Head of caudate nucleus (tissue), 42 donors: ENCODE data around the gene EXD3.

ENCODE experiments used
- DNase-seq, 42 donors: peaks; one replicate each; pipeline versions ENCODE4 v3.0.0 to v3.0.0-alpha.2; 2020 to 2021; ENCODE audit warnings: mixed read lengths in 7 of 42
- intact Hi-C: fragments of 100-400 bp; cut with DNase I; formaldehyde crosslinking; loops from one replicate; pipeline ENCODE4 v1.15.0; 2022

EXD3 gene

DNA sequence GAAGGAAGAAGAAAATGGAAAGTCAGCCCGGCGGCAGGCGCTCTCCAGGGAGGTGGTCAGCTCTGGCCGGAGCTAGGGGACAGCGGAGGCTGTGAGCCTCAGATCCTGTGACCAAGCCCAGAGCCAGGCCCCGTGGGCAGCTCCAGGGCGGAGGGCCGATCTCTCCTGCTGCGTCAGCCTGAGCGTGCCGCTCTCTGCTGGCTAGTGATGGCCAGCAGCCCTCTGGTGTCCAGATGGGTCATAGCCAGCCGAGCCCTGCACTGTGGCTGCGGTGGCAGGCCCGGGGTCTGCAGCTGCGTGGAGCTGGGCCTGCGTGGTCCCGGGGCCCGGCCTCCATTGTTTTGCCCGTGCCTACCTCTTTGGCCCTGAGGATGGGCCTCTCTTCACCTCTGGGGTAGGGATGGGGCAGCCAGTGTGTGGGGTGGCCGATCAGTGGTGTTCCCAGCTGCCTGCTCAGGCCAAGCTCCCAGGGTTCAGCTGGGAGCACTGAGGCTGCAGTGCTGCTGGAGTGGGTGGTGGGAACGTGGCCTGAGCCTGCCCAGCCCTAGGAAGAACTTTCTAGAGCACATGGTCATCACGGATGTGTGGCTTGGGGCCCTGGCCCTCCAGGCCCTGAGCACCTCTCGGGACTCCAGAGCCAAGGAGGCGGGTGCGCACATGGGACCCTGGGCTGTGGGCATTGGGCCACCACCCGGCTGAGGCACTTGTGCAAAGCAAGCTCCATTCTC lies 103.8 kb downstream of the EXD3 start:
- DNase-seq: peak in 33 of 42 donors; percentile 33 to 86 (median 72)
- intact Hi-C loops: no loop called here

DNA sequence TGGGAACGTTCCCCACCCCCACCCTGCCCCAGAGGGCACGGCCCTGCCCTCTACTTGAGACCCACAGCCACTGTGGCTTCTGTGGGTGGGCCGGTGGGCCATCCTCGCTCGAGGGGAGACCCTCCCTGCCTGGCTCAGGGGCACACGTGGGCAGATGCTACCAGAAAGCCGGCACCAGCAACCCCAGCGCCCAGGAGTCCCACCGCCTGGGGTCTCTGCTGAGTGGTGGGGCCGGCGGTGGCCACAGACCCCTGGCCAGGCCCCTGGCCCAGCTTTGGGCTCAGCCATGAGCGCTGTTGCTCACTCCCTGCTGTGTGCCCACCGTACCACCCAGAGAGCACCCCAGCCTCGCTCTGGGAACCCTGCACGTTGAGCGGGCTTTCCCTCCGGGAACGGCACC lies 104.4 kb downstream of the EXD3 start:
- peak in 2 of 42 donors; percentile 32 to 39 for DNase-seq
- intact Hi-C loops: no loop called here

DNA sequence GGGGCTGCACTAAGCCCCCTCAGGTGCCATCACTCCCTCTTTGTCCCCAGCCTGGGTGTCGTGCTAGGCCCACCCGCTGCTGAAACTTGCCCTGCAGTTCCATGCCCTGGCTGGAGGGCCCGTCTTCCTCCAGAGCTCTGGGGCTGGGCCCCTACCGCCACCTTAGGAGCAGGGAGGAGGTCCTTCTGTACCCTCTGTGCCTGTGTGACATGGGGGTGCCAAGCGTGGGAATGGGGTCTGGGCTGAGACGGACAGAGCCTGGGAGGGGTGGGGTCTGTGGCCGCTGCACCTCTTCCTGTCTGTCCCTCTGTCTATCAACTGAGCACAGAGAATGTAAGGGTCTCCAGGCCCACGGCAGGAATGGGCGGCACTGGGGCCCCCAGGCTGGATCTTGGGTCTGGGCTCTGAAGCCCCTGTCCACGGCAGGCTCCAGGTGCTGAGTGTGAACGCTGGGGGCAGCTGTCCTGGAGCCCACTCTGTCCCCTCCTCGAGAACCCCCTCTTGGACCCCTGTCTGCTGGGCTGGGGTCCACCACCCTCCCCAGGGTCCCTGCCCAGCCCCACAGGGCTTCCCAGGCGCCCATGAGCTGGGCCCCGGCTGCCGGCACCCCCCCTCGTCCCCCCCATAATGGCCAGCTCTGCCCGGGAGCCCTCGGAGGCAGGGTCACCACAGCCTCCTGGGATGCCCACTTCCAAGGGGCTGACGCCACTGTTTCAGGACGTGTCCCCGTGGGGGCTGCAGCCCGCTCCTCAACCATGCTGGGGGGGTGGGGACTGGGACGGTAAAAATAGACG lies 105.0 kb downstream of the EXD3 start:
- peak in 2 of 42 donors; percentile 24 to 27 for DNase-seq
- intact Hi-C loops: no loop called here

DNA sequence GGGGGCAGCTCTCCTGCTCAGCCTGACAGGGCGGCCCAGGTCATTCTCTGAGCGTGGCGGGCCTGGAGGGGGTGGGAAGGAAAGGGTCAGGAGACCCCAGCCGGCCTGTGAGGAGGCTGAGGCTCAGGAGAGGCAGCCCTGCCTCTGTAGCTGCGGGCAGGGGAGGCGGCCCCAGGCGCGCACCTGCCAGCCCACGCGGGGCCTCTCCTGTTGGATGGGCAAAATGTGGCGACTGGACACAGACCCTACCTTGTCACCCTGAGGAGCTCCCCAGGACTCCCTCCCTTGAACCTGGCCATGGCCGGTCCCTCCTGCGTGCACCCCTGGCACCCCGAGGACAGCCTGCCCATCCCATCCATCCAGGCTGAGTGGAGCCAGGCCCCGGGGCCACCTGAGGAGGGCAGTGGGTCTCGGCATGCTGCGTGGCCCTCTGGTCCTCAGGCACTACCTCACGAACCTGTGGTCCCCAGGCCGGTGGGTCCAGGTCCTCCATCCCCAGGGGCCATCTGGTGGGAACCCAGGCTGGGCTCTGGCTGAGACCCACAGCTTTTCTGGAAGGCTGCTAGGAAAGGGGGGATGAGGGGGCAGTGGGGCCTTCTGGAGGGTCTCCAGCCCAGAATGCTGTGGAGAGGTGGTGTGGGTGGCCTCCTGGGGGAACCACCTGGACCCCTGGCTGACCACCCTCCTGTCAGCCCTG lies 105.8 kb downstream of the EXD3 start:
- intact Hi-C loops: no loop called here
- peak in 3 of 42 donors; percentile 1 to 38 (median 24) for DNase-seq

DNA sequence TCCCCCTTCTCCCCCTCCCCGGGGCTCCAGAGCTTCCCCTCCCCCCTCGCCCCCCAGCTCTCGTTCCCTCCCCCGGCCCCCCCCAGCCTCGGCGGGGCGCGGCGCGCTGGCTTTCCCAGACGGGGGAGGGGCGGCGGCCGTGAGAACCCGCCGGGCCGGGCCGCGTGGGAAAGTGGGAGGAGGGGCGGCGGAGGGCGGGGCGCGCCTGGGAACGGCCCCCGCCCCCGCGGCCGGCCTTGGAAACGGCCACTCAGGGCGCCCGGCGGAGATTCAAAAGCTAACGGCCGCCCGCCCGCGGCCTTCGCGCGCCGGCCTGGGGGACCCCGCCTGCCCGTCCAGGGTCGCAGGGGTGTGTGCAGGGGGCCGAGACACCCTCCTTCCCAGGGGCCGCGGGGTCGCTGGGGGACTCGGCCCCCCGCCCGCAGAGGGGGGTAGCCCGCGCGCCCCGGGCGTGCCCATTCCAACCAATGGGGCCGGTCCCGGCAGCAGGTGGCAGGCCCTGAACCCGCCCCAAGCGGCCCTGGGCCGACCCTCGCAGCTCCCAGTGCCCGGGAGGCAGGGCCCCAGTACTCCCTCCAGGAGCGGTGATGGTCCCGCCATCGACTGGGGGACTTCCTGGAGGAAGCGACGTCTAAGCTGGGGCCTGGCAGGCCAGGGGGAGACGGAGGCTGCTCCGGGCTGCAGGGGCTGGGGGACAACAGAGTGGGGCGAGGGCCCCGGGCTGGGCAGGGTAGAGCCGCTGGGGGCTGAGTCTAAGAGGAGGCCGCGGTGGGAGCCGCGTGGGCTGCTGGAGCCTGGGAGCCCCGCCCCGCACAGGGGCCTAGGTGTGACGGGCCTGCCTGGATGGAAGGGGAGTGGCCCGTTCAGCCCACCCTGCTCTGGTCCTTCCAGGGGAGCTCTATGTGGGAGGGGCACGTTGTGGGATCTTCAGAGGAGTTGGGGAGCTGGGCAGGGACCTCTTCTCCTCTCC lies 106.7 kb downstream of the EXD3 start:
- peak in 7 of 42 donors; percentile 2 to 55 (median 24) for DNase-seq
- intact Hi-C loops: no loop called here

DNA sequence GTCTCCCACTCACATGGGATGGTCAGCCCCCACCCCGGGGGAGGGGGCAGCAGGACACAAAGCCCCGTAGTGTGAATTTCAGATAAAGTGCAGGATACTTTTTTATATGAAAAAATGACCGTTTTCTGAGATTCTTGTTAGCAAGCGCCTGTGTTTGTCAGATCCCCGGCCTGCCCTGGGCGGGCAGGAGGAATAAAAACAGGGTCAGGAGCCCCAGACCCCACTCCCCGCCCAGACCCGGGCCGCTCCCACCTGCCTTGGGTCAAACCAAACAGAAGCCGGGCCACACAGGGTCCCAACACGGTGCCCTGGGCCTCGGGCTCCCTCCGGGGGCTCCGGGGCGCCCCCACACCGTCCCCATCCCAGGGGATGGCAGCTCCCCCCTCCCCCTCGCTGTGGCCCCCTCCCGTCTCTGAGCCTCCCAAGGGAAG lies 107.4 kb downstream of the EXD3 start:
- DNase-seq: peak in 1 of 42 donors; percentile 19
- intact Hi-C loops: no loop called here

DNA sequence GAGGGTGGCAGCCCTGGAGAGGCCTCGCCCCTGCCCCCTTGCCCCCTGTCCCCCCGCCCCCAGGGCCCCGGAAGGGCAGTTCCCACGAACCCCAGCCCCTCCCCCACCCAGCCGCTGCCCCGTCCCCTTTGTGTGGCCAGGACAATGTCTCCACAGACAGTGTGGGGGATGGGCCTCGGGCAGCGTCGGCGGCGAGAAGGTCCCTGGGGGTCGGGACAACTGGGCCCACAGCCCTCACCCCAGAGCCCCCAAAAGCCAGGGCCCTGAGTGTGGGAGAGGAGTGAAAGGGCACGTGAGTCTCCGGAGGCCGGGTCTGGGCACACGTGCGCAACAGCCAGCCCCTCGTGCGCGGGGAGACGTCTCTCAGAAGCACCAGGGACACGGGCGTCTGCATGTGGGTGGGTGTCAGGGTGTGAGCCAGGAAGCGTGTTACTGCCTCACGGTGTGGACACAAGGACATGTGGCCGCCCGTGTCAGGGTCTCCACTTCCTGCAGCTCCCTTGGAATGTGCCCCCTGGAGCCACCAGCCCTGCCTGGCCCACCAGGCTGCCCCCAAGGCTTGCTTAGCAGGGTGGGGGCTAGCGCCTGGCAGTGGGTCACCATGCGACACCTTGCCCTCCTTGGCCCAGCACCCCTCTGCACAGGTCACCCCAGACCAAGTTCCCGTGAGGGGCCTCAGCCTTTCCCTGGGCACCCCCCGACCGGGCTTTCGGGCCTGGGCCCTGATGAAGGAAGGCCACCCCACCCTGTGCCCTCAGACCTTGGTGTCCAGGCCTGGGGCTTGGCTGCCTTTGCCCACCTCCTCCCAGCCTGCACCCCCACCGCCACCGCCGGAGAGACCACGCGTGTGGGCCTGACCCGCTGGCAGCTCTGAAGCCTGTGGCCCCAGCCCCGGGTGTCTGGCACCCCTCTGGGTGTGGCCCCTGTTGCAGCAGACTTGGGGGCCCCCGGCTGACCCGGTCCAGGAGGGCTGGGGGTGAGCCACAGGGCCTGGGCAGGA lies 108.1 kb downstream of the EXD3 start:
- peak in 8 of 42 donors; percentile 2 to 38 (median 20) for DNase-seq
- intact Hi-C loops: no loop called here

DNA sequence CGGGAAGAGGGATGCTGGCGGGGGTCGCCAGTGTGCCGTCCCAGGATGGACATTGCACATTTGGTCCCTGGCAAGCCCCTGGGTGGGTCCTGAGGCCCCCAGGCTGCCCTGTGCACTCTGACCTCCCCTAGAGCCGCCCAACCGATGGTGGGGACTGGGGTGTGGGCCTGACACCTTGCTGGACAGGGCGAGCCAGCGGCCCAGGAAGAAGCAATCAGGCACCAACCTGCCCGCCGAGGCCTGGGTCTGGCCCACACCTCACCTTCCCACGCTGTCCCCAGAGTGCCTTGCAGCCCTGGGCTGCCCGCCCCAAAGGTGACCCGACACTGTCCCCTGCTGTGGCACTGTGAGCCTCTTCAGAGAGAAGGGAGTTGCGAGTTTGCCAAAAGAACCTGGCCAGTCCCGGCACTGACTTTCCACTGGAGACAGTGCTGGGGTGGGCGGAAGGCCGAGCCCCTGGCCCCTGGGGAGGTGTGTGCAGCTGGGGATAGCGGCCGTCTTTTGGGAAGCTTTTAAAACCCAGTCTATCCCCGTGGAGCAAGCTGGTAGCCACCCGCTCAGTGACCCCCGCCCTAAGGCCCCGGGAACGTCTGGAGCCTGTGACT lies 108.9 kb downstream of the EXD3 start:
- intact Hi-C loops: no loop called here
- peak in 5 of 42 donors; percentile 2 to 37 (median 25) for DNase-seq

DNA sequence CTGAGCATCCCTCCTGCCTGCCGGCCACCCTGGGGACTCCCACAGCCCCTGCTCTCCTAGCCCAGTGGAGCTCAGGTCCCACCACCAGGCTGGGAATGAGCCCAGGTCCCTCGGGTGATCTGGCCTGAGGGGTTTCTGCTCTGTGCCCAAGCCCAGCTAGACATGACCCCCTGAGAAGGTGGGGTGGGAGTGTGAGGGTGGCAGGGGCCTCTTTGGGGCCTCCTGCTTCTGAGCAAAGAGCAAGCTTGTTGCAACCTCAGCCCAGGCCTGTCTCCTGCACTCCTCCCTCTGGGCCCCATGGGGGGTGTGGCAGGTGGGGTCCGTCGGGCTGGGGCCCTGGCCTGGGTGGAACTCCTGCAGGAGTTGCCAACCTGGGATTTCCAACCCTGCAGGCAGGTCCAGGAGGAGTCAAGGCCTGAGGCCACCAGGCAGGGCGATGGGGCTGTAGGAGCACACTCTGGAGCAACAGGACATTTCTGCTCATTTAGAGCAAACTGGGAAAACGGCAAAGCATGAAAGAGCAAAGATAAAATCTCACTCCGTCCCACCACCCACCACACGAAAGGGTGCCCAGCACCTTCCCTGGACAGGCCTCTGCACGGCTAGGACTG lies 109.5 kb downstream of the EXD3 start:
- DNase-seq: peak in 6 of 42 donors; percentile 2 to 41 (median 14)
- intact Hi-C loops: no loop called here

DNA sequence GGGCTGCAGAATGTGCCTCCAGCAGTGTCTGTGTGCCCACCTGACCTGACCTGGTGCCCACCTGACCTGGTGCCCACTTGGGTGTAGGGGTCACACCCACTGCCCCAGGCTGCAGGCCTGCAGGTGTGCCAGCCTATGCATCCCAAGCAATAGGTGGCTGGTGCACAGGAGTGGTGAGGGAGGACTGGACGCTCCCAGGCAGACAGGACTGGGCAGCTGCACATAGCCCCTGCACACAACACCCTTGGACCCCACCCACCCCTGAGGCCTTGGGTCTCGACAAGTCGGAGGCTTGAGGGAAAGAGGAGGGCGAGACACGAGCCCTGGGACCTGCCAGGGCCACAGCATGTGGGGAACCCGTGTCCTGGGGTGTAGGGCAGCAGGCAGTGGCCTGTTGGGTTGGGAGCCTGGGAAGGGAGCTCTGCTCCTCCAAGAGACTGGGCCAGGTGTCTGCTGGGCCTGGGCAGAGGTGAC lies 110.1 kb downstream of the EXD3 start:
- peak in 8 of 42 donors; percentile 2 to 37 (median 22) for DNase-seq
- intact Hi-C loops: no loop called here

DNA sequence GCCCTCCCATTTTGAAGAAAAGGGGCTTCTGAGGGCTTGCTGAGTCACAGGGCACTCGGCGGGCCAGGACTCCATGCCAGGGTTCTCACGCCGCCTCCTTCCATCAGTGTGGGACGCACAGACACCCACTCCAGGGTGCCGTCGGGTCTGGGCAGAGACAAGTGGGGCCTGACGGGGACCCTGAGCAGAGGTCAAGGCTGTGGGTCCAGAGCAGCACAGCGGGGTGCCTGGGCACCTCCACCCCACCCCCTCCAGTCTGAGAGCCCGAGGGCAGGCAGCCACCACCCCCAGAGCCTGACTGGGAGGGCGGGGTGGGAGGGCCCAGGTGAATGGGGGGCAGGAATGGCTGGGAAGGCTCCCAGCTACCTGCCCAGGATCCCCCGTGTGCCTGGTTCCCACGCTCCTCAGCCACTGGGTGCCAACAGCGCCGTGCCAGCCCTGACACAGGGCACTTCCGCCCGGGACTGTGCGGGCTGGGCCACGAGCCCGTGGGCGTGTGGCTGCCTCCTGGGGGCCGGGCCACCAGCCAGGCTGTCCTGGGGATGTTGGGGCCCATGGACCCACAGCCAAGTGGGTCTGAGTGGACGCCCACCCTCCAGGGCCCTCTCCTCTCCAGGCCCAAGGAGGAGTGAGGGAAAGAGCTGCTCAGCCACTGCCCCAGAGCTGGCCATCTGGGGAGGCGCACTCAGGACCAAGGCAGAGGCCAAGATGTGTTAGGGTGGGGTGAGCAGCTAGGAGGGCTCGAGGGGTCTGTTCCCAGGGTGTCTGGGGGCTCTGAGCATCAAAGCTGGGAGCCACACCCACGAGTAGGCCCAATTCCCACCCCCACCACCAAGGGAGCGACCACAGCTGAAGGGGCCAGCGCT lies 110.7 kb downstream of the EXD3 start:
- peak in 6 of 42 donors; percentile 2 to 36 (median 14) for DNase-seq
- intact Hi-C loops: no loop called here

DNA sequence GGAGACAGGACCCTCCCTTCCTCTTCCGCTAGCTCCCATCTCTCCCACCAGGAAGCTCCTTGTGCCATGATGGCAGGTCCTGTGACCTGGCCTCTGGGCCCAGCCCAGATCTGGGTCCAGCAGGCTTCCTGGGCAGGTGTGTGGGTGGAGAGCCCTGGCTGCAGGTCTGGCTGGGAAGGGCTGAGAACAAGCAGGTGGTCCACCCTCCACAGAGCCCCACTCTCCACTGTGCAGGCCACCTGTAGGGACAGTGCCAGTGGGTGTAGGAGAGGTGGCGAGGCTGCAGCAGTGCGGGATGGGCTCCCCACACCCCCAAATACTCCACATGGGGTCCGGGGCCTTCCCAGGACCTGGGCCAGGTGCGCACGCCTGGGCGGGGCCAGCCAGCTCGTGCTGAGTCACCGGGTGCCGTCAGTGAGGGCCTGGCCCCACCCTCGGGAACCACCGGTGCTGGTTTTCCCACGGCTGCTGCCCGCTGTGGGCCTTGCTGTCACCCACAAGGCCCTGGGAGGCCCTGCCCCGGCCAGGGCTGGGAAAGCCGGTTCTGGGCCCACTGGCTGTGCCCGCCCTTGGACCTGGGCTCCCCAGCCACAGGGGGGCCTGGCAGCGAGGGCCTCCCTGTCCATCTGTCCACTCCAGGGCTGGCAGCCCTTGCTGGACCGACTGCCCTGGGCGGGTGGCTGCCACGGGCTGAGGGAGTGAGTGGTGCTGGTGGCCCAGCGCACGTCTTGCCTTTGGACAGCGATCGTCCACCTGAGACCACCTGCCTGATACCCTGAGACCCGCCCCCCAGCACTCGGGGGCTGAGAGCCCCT lies 111.6 kb downstream of the EXD3 start:
- intact Hi-C loops: no loop called here
- DNase-seq: peak in 9 of 42 donors; percentile 1 to 42 (median 13)

DNA sequence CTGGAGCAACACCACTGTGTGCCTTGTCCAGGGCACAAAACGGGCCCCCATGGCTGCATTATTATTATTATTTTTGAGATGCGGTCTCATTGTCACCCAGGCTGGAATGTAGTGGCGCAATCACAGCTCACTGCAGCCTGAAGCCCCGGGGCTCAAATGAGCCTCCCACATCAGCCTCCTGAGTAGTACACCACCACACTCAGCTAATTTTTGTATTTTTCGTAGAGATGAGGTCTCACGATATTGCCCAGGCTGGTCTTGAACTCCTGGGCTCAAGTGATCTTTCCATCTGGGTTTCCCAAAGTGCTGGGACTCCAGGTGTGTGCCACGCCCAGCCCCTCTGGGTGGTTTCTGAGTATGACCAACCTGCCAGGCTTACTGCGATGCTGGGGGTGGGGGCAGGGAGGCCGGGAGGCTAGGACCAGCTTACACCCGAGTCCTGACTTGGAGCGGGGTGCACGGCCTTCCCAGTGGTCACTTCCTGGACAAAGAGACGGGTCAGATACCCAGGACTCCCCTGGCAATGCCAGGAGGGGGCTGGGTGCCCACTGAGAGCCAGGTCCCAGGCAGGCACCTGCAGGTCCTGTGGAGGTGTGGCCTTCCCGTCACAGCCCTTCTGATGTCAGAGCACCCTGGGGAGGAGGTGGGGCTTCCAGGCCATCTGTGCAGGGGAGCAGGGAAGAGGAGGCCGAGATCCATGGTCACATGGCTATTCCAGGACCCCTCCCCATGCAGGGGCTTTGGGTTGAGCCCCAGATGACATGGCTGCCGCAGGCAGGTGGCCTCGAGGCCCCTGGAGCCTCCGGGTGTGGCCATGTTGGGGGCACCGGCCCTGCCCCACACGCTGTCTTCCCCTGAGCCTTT lies 112.5 kb downstream of the EXD3 start:
- DNase-seq: peak in 3 of 42 donors; percentile 8 to 30 (median 27)
- intact Hi-C loops: no loop called here
